ENCODE data around the gene LMX1B. TPM values are rescaled to one million over a fixed set of nuclear protein-coding genes. Genes with fewer than 3 reads are reported as not detected.

LMX1B gene
- total and polyA plus RNA-seq, 2 donors (not counting 3 experiments of a cell fraction or from before 2014, with no cell fraction given) = not detected

DNA sequence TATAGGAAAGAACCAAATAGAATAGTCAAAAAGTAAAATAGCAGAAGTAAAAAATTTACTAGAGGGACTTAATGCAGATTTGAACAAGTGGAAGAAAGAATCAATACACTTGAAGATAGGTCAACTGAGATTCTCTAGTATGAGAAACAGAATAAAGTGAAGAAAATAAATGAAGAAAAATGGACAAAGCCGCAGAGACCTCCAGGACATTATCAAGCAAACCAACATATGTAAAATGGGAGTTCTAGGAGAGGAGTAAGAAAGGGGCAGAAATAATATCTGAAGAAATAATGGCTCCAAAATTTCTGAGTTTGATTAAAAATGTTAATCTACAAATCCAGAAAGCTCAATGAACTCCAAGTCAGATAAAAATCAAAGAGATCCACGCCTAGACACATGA, 121.1 kb downstream of the LMX1B start:
- POLR2A ChIA-PET = no interaction called here
- no peaks in the 10 kb centered on the region for H3K9me1 ChIP-seq (replicated peaks; ENCODE audit: control insufficient read depth, extremely low read depth, insufficient read depth, low read length)
- no peaks in the 10 kb centered on the region for H3K79me2 ChIP-seq (ENCODE audit: control insufficient read depth, insufficient read depth, low read length)
- dilution Hi-C loops (cut with MboI; ENCODE audit: extremely low pct_ligation_motif_present, low sequenced_read_pairs) (no loop called here), intact Hi-C loops (cut with micrococcal nuclease) (no loop called here)
- no peak overlapping the region for H2AFZ ChIP-seq (ENCODE audit: low read depth, low read length)
- no peaks in the 10 kb centered on the region for H3K36me3 ChIP-seq (ENCODE audit: control insufficient read depth in 2 of 2, extremely low read depth in 1 of 2, insufficient read depth in 2 of 2, low read length in 2 of 2)
- DNase-seq (ENCODE audit: low read depth, low spot score) (no peak), FAIRE-seq (no peak)
- no peak overlapping the region for H3K27ac ChIP-seq (ENCODE audit: insufficient read depth, low read depth, low read length)
- peaks cover 4% of the 10 kb centered on the region for H3K4me1 ChIP-seq (ENCODE audit: control insufficient read depth, extremely low read depth, insufficient read depth, low read length)
- H3K4me2 ChIP-seq (ENCODE audit: insufficient read depth, low read length) = no peak overlapping the region
- peaks cover 9 to 11% of the 10 kb centered on the region in 2 experiments for H3K27me3 ChIP-seq (ENCODE audit: control insufficient read depth in 2 of 2, insufficient read depth in 2 of 2, low read length in 2 of 2)
- TF ChIP-seq MAX (IDR thresholded peaks at IDR 0.05; ENCODE audit: insufficient read depth, insufficient read length) (no peak), POLR2AphosphoS5 (IDR thresholded peaks at IDR 0.05; ENCODE audit: insufficient read depth, low read depth, low read length) (no peak), JUN (IDR thresholded peaks at IDR 0.05; ENCODE audit: borderline replicate concordance, insufficient read depth, insufficient read length, low read depth) (no peak), FOS (IDR thresholded peaks at IDR 0.05; ENCODE audit: borderline replicate concordance, insufficient read depth, low read length) (no peak), POLR2A (IDR thresholded peaks at IDR 0.05; ENCODE audit: low read depth, low read length) (no peak), EZH2 (IDR thresholded peaks at IDR 0.05; ENCODE audit: borderline replicate concordance, low read depth, low read length, severe bottlenecking) (no peak), GATA2 (IDR thresholded peaks at IDR 0.05; ENCODE audit: insufficient read depth, insufficient read length, low read depth, low read length) (no peak)
- H3K9ac ChIP-seq (replicated peaks; ENCODE audit: extremely low read depth, insufficient read depth, low read length) = no peak overlapping the region
- no peaks in the 10 kb centered on the region for H3K9me3 ChIP-seq (replicated peaks; ENCODE audit: control insufficient read depth, insufficient read depth, low read length)
- H4K20me1 ChIP-seq (replicated peaks; ENCODE audit: control insufficient read depth, extremely low read depth, insufficient read depth, low read length) = no peaks in the 10 kb centered on the region
- CTCF ChIA-PET = interaction anchor here (1.2 to 1.5 kb wide), 2 partner anchors 30 to 47 kb away, joined by 3 to 4 read pairs; no protein-coding TSS in a partner anchor
- BruUV-seq (replicated peaks) = no TSS peak
- H3K4me3 ChIP-seq (replicated peaks in 1 of 3; ENCODE audit: insufficient read depth in 1 of 3, low read depth in 1 of 3, low read length in 3 of 3) = no peak overlapping the region

DNA sequence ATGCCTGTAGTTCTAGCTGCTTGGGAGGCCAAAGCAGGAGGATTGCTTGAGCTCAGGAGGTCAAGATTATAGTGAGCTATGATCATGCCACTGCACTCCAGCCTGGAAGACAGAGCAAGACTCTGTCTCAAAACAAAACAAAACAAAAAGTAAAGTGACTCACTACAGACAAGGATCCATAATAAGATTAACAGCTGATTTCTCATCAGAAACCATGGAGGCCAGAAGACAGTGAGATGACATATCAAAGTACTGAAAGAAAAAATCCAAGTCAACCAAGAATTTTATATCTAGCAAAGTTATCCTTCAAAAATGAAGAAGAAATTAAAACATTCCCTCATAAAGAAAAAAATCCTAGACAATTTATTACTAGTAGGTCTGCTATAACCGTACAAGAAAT, 121.8 kb downstream of the LMX1B start:
- no peaks in the 10 kb centered on the region for H3K9me3 ChIP-seq (replicated peaks; ENCODE audit: control insufficient read depth, insufficient read depth, low read length)
- no peaks in the 10 kb centered on the region for H3K9me1 ChIP-seq (replicated peaks; ENCODE audit: control insufficient read depth, extremely low read depth, insufficient read depth, low read length)
- DNase-seq (ENCODE audit: low read depth, low spot score) (no peak), FAIRE-seq (no peak)
- no TSS peak for BruUV-seq (replicated peaks)
- H3K4me1 ChIP-seq (ENCODE audit: control insufficient read depth, extremely low read depth, insufficient read depth, low read length) = peaks cover 4% of the 10 kb centered on the region
- no peak overlapping the region for H3K9ac ChIP-seq (replicated peaks; ENCODE audit: extremely low read depth, insufficient read depth, low read length)
- no peaks in the 10 kb centered on the region for H3K36me3 ChIP-seq (ENCODE audit: control insufficient read depth in 2 of 2, extremely low read depth in 1 of 2, insufficient read depth in 2 of 2, low read length in 2 of 2)
- TF ChIP-seq POLR2AphosphoS5 (IDR thresholded peaks at IDR 0.05; ENCODE audit: insufficient read depth, low read depth, low read length) = no peak
- no peak for TF ChIP-seq POLR2A (IDR thresholded peaks at IDR 0.05; ENCODE audit: low read depth, low read length)
- TF ChIP-seq JUN (IDR thresholded peaks at IDR 0.05; ENCODE audit: borderline replicate concordance, insufficient read depth, insufficient read length, low read depth) = no peak
- TF ChIP-seq EZH2 (IDR thresholded peaks at IDR 0.05; ENCODE audit: borderline replicate concordance, low read depth, low read length, severe bottlenecking) = no peak
- TF ChIP-seq GATA2 (IDR thresholded peaks at IDR 0.05; ENCODE audit: insufficient read depth, insufficient read length, low read depth, low read length) = no peak
- TF ChIP-seq, protein P1, sequence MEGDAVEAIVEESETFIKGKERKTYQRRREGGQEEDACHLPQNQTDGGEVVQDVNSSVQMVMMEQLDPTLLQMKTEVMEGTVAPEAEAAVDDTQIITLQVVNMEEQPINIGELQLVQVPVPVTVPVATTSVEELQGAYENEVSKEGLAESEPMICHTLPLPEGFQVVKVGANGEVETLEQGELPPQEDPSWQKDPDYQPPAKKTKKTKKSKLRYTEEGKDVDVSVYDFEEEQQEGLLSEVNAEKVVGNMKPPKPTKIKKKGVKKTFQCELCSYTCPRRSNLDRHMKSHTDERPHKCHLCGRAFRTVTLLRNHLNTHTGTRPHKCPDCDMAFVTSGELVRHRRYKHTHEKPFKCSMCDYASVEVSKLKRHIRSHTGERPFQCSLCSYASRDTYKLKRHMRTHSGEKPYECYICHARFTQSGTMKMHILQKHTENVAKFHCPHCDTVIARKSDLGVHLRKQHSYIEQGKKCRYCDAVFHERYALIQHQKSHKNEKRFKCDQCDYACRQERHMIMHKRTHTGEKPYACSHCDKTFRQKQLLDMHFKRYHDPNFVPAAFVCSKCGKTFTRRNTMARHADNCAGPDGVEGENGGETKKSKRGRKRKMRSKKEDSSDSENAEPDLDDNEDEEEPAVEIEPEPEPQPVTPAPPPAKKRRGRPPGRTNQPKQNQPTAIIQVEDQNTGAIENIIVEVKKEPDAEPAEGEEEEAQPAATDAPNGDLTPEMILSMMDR (IDR thresholded peaks at IDR 0.05; ENCODE audit: extremely low read depth in 1 of 2, insufficient read depth in 1 of 2, low read depth in 1 of 2, low read length in 2 of 2) = no peak
- no peak for TF ChIP-seq FOS (IDR thresholded peaks at IDR 0.05; ENCODE audit: borderline replicate concordance, insufficient read depth, low read length)
- no peak for TF ChIP-seq MAX (IDR thresholded peaks at IDR 0.05; ENCODE audit: insufficient read depth, insufficient read length)
- no peak for TF ChIP-seq MYC (IDR thresholded peaks at IDR 0.05; ENCODE audit: low read depth, low read length)
- H3K27me3 ChIP-seq (ENCODE audit: control insufficient read depth in 2 of 2, insufficient read depth in 2 of 2, low read length in 2 of 2) = peaks cover 9 to 13% of the 10 kb centered on the region in 2 experiments
- ChIA-PET POLR2A (no interaction called here), CTCF (interaction anchor here (1.2 to 1.5 kb wide), 2 partner anchors 30 to 46 kb away, joined by 3 to 4 read pairs; no protein-coding TSS in a partner anchor)
- intact Hi-C loops (cut with micrococcal nuclease) (no loop called here), dilution Hi-C loops (cut with MboI; ENCODE audit: extremely low pct_ligation_motif_present, low sequenced_read_pairs) (no loop called here)
- H3K4me2 ChIP-seq (ENCODE audit: insufficient read depth, low read length) = no peak overlapping the region
- no peak overlapping the region for H2AFZ ChIP-seq (ENCODE audit: low read depth, low read length)
- H3K79me2 ChIP-seq (ENCODE audit: control insufficient read depth, insufficient read depth, low read length) = no peaks in the 10 kb centered on the region
- H3K4me3 ChIP-seq (replicated peaks in 1 of 3; ENCODE audit: insufficient read depth in 1 of 3, low read depth in 1 of 3, low read length in 3 of 3) = no peak overlapping the region
- no peak overlapping the region for H3K27ac ChIP-seq (ENCODE audit: insufficient read depth, low read depth, low read length)
- no peaks in the 10 kb centered on the region for H4K20me1 ChIP-seq (replicated peaks; ENCODE audit: control insufficient read depth, extremely low read depth, insufficient read depth, low read length)

Data from endothelial cell of umbilical vein (primary cell).